SU-DHL-6 (cell line): ENCODE data around the gene DUS1L.

ENCODE experiments used
- H2AFZ ChIP-seq: fragments of 200-600 bp; sonication (generic); 2 replicates; pipeline ENCODE4 v1.6.1; 2014; ENCODE audit warnings: low read depth, mild to moderate bottlenecking, moderate library complexity, mixed read lengths, antibody characterized with exemption, low read length; ENCODE audit not compliant: severe bottlenecking
- H3F3A ChIP-seq: fragments of 200-600 bp; shearing (Covaris generic); 2 replicates; pipeline ENCODE4 v1.6.0; 2016; ENCODE audit warnings: antibody characterized with exemption, mild to moderate bottlenecking; ENCODE audit not compliant: insufficient read depth
- H3K27ac ChIP-seq: fragments of 200-600 bp; sonication (generic); 2 replicates; pipeline ENCODE4 v1.5.1; 2016; ENCODE audit warnings: low read depth, mild to moderate bottlenecking, low read length, moderate library complexity, mixed read lengths
- H3K27me3 ChIP-seq: fragments of 200-600 bp; sonication (generic), shearing (Covaris generic); 2 replicates; pipeline ENCODE4 v1.6.0; 2014; ENCODE audit warnings: mild to moderate bottlenecking, low read length
- H3K36me3 ChIP-seq: fragments of 200-600 bp; sonication (generic); 2 replicates; pipeline ENCODE4 v1.6.1; 2014; ENCODE audit warnings: mild to moderate bottlenecking, low read length, mixed read lengths
- H3K4me2 ChIP-seq: fragments of 300-600, 200-600 bp; shearing (Covaris generic), sonication (generic); 2 replicates; pipeline ENCODE4 v1.6.0; 2014; ENCODE audit warnings: low read length, low read depth, mild to moderate bottlenecking; ENCODE audit not compliant: poor library complexity, severe bottlenecking
- H3K4me3 ChIP-seq: fragments of 200-600 bp; sonication (generic); 2 replicates; pipeline ENCODE4 v1.5.1; 2014; ENCODE audit warnings: antibody characterized with exemption, low read length, mild to moderate bottlenecking, mixed read lengths; ENCODE audit not compliant: insufficient read depth, poor library complexity, severe bottlenecking
- H3K79me2 ChIP-seq: fragments of 200-600 bp; sonication (generic); 2 replicates; pipeline ENCODE4 v1.6.1; 2014; ENCODE audit warnings: mild to moderate bottlenecking, low read length, moderate library complexity; ENCODE audit not compliant: insufficient read depth
- H3K9ac ChIP-seq: fragments of 200-600 bp; sonication (generic); 2 replicates; pipeline ENCODE4 v1.7.0; 2014; ENCODE audit warnings: mild to moderate bottlenecking, low read length
- H3K9me2 ChIP-seq: fragments of 200-600 bp; sonication (generic); replicated peaks from 2 replicates; pipeline ENCODE4 v1.6.1; 2014; ENCODE audit warnings: low read length; ENCODE audit not compliant: insufficient read depth
- H3K9me3 ChIP-seq: fragments of 200-600 bp; sonication (generic); 2 replicates; pipeline ENCODE4 v1.6.1; 2014; ENCODE audit warnings: low read length, mixed read lengths; ENCODE audit not compliant: insufficient read depth
- H4K20me1 ChIP-seq: fragments of 200-600 bp; sonication (generic); 2 replicates; pipeline ENCODE4 v1.6.1; 2014; ENCODE audit warnings: low read depth, mild to moderate bottlenecking, antibody characterized with exemption, low read length, moderate library complexity, mixed read lengths
- CTCF ChIP-seq: fragments of 200-600 bp; sonication (generic); IDR thresholded peaks from one replicate; pipeline ENCODE4 v1.5.1; 2017; ENCODE audit warnings: antibody characterized with exemption, mild to moderate bottlenecking, low read length, moderate library complexity; ENCODE audit not compliant: insufficient read depth, poor library complexity, severe bottlenecking
- EZH2phosphoT487 ChIP-seq: fragments of 200-600 bp; sonication (generic), shearing (Covaris generic); conservative IDR thresholded peaks from 2 replicates; pipeline ENCODE4 v1.6.1; 2018; ENCODE audit warnings: mild to moderate bottlenecking, antibody characterized with exemption, low read length, moderate library complexity, mixed read lengths

Gene DUS1L

DNA sequence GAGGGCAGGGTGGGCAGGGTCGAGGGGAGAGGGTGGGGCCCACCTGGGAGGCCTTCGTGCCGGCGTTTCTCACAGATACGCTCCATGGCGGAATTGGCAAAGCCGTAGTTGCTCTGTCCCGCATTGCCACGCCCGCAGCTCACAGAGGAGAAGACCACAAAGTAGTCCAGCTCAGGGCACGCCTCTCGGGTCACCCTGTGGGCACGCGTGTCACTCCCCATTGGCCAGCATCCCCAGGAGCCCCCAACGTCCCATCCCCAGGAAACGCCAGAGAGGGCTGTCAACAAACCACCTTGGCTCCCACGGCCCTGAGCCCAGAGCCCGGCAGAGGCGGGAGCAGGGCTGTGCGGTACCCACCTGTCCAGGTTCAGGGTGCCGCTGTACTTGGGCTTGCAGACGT, 16.4 kb upstream of the DUS1L start:
- H3K36me3 ChIP-seq, result no peaks in the 10 kb centered on the region
- H3K9me2 ChIP-seq, result no peaks in the 10 kb centered on the region
- TF ChIP-seq CTCF (no peak), EZH2phosphoT487 (no peak)
- no peak overlapping the region for H3K4me2 ChIP-seq
- H3K27me3 ChIP-seq, result no peaks in the 10 kb centered on the region
- no peak overlapping the region for H3K4me3 ChIP-seq
- H3F3A ChIP-seq, result peaks cover 1% of the 10 kb centered on the region; the same call in 1 of the 2 replicates
- H3K9me3 ChIP-seq, result no peaks in the 10 kb centered on the region
- H4K20me1 ChIP-seq, result no peaks in the 10 kb centered on the region
- H3K27ac ChIP-seq, result no peak overlapping the region
- H3K79me2 ChIP-seq, result no peaks in the 10 kb centered on the region
- H2AFZ ChIP-seq, result no peak overlapping the region
- no peak overlapping the region for H3K9ac ChIP-seq

DNA sequence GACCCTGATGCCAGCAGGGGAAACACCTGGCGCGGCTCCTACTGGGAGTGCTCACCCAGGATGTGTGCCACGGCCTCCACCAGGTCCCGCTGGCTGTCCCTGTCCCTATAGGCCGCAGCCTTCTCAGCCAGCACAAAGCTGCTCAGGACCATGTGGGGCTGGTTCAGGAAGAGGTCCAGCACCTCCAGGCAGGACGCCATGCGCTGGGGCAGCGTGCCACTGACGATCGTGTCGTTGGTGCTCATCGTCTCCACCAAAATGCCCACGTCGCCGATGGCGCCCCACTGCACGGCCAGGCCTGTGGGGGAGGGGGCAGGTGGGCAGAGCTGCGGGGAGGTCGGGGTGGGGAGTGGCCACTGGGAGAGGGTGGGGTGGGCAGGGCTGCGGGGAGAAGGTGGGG, 15.9 kb upstream of the DUS1L start:
- Histone ChIP-seq H3K9ac (no peak overlapping the region), H3K4me2 (no peak overlapping the region), H4K20me1 (no peaks in the 10 kb centered on the region), H3K27me3 (no peaks in the 10 kb centered on the region), H2AFZ (no peak overlapping the region), H3F3A (peaks cover 5% of the 10 kb centered on the region; the same call in 1 of the 2 replicates), H3K9me3 (no peaks in the 10 kb centered on the region), H3K27ac (no peak overlapping the region), H3K4me3 (no peak overlapping the region), H3K9me2 (no peaks in the 10 kb centered on the region), H3K79me2 (no peaks in the 10 kb centered on the region), H3K36me3 (no peaks in the 10 kb centered on the region)
- TF ChIP-seq CTCF, result no peak
- no peak for TF ChIP-seq EZH2phosphoT487

DNA sequence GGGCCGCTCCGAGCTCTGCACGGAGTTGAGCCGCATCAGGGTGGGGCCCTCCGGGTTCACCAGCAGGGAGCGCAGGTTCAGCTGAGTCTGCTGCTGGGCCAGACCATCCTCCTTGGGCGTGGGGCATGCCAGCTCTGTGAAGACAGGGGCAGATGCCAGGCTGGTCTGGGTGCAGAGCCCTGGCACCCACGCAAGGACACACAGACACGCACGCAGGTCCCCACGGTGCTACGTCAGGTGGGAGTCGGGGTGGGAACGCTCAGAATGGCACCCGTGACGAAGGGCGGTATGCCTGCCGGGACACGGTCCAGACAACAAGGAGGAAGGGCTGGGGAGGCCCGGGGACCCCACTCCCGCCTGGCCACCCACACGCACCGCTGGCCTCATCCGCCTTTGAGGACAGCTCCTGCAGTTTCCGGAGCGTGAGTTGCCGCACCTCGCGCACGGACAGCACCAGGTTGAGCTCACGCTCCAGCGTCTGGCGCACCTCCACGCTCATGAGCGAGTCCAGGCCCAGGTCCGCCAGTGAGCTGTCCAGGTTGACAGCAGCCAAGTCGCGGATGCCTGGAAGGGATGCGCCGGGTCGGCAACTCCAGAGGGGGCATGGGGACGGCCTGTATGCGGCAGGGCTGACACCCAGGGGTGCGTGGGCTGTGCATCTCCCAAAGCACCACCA, 15.3 kb upstream of the DUS1L start:
- Histone ChIP-seq H3K27me3 (no peaks in the 10 kb centered on the region), H3K36me3 (no peaks in the 10 kb centered on the region), H3K79me2 (no peaks in the 10 kb centered on the region), H3K4me3 (no peak overlapping the region), H2AFZ (no peak overlapping the region), H3K9me3 (no peaks in the 10 kb centered on the region), H3K27ac (no peak overlapping the region), H3K9ac (no peak overlapping the region), H3K4me2 (no peak overlapping the region), H3K9me2 (no peaks in the 10 kb centered on the region), H3F3A (peaks cover 9% of the 10 kb centered on the region; the same call in 1 of the 2 replicates), H4K20me1 (no peaks in the 10 kb centered on the region)
- TF ChIP-seq EZH2phosphoT487 (no peak), CTCF (no peak)
